HL-60 (cell line): Measurements from ENCODE around the gene SH3BP1.
"Not testable (repeated sequence)": the region's sequence is repeated elsewhere in the genome, so short reads cannot be mapped to it uniquely, and the experiment has no call there.

Experiments used
- DNase-seq, 2 experiments: peaks; one replicate each; pipeline ENCODE4 v3.0.0-alpha.2; 2010 to 2020; ENCODE audit warnings: low read depth in 1 of 2, low spot score in 1 of 2
- H3K27ac ChIP-seq: fragments of 250-450 bp; sonication (Bioruptor Pico); replicated peaks from 2 replicates; pipeline ENCODE4 v1.5.1; 2020; ENCODE audit warnings: mild to moderate bottlenecking, moderate library complexity
- H3K27me3 ChIP-seq: fragments of 250-450 bp; sonication (Bioruptor Pico); 2 replicates; pipeline ENCODE4 v1.5.1; 2021; ENCODE audit warnings: mild to moderate bottlenecking, moderate library complexity; ENCODE audit not compliant: insufficient read depth, poor library complexity, severe bottlenecking
- H3K4me3 ChIP-seq: replicated peaks from 2 replicates; pipeline ENCODE4 v1.5.1; 2011; ENCODE audit warnings: mild to moderate bottlenecking, control low read depth, low read length; ENCODE audit not compliant: insufficient read depth
- GABPA ChIP-seq: IDR thresholded peaks from 2 replicates; pipeline ENCODE4 v1.6.1; 2012; ENCODE audit warnings: low read depth
- POLR2AphosphoS5 ChIP-seq: IDR thresholded peaks from 2 replicates; pipeline ENCODE4 v1.6.1; 2012; ENCODE audit warnings: low read depth
- SPI1 ChIP-seq: IDR thresholded peaks from 2 replicates; pipeline ENCODE4 v1.6.1; 2012; ENCODE audit warnings: low read depth, mild to moderate bottlenecking, borderline replicate concordance
- TF ChIP-seq, protein P1 (sequence below): IDR thresholded peaks from 2 replicates; pipeline ENCODE4 v1.6.1; 2012; ENCODE audit warnings: low read depth; ENCODE audit not compliant: insufficient replicate concordance
- TF ChIP-seq, protein P2 (sequence below): IDR thresholded peaks from one replicate; pipeline ENCODE4 v1.5.1; 2011; ENCODE audit warnings: low read length, control low read depth, inconsistent platforms; ENCODE audit not compliant: insufficient read depth

The SH3BP1 gene

DNA sequence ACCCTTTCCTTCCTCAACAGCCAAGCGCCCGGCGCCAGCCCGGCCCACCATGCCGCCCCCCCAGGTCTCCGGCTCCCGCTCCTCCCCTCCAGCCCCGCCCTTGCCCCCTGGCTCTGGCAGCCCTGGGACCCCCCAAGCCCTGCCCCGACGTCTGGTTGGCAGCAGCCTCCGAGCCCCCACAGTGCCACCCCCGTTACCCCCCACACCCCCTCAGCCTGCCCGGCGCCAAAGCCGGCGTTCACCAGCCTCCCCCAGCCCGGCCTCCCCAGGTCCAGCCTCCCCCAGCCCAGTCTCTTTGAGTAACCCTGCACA, 15.7 kb downstream of the SH3BP1 start:
- no peak for TF ChIP-seq GABPA
- TF ChIP-seq SPI1 = no peak
- TF ChIP-seq, protein P1, sequence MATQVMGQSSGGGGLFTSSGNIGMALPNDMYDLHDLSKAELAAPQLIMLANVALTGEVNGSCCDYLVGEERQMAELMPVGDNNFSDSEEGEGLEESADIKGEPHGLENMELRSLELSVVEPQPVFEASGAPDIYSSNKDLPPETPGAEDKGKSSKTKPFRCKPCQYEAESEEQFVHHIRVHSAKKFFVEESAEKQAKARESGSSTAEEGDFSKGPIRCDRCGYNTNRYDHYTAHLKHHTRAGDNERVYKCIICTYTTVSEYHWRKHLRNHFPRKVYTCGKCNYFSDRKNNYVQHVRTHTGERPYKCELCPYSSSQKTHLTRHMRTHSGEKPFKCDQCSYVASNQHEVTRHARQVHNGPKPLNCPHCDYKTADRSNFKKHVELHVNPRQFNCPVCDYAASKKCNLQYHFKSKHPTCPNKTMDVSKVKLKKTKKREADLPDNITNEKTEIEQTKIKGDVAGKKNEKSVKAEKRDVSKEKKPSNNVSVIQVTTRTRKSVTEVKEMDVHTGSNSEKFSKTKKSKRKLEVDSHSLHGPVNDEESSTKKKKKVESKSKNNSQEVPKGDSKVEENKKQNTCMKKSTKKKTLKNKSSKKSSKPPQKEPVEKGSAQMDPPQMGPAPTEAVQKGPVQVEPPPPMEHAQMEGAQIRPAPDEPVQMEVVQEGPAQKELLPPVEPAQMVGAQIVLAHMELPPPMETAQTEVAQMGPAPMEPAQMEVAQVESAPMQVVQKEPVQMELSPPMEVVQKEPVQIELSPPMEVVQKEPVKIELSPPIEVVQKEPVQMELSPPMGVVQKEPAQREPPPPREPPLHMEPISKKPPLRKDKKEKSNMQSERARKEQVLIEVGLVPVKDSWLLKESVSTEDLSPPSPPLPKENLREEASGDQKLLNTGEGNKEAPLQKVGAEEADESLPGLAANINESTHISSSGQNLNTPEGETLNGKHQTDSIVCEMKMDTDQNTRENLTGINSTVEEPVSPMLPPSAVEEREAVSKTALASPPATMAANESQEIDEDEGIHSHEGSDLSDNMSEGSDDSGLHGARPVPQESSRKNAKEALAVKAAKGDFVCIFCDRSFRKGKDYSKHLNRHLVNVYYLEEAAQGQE = no peak
- TF ChIP-seq POLR2AphosphoS5 = no peak
- TF ChIP-seq, protein P2, sequence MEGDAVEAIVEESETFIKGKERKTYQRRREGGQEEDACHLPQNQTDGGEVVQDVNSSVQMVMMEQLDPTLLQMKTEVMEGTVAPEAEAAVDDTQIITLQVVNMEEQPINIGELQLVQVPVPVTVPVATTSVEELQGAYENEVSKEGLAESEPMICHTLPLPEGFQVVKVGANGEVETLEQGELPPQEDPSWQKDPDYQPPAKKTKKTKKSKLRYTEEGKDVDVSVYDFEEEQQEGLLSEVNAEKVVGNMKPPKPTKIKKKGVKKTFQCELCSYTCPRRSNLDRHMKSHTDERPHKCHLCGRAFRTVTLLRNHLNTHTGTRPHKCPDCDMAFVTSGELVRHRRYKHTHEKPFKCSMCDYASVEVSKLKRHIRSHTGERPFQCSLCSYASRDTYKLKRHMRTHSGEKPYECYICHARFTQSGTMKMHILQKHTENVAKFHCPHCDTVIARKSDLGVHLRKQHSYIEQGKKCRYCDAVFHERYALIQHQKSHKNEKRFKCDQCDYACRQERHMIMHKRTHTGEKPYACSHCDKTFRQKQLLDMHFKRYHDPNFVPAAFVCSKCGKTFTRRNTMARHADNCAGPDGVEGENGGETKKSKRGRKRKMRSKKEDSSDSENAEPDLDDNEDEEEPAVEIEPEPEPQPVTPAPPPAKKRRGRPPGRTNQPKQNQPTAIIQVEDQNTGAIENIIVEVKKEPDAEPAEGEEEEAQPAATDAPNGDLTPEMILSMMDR = no peak
- no peak for DNase-seq
- H3K27ac ChIP-seq = no peak overlapping the region
- no peak overlapping the region for H3K4me3 ChIP-seq
- no peaks in the 10 kb centered on the region for H3K27me3 ChIP-seq

DNA sequence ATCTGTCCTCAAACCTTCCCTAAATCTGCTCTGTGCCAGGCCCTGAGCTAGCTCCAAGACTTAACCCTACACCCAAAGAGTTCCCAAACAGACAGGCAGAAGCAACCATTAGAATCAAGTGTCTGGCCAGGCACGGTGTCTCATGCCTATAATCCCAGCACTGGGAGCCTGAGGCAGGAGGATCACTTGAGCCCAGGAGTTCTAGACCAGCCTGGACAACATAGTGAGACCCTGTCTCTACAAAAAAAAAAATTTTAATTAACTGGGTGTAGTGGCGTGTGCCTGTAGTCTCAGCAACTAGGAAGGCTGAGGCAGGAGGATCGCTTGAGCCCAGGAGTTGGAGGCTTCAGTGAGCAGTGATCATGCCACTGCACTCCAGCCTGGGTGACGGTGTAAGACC, 17.1 kb downstream of the SH3BP1 start:
- not testable (repeated sequence) for H3K27me3 ChIP-seq, H3K4me3 ChIP-seq, DNase-seq, H3K27ac ChIP-seq

DNA sequence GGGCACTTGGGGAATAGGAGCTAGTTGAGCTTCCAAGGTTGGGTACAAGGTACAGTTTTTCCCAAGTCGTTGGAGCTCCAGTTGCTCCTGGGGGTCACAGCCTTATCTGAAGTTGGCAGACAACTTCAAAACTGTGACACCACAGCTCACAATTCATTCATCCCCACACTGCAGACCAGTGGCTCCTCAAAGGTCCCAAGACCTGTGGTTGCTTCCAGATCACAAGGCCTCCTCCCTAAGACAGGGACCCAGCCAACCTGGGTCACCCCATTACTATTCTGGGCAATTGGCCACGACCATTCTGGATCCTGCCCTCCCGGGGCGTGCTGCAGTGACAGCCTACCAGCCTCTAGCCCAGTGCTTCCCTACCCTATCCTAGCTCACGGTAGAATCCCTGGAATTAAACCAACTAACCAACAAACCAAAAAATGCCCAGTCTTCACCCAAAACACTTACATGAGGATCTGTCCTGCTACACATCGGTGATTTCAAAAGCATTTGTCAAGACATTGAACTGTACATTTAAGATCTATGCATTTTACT, 18.2 kb downstream of the SH3BP1 start:
- H3K4me3 ChIP-seq = peak overlapping the region; percentile 54
- no peaks in the 10 kb centered on the region for H3K27me3 ChIP-seq
- TF ChIP-seq, protein P2 = no peak
- TF ChIP-seq SPI1 (no peak), POLR2AphosphoS5 (peak; percentile 60; the same call in 1 of the 2 replicates)
- TF ChIP-seq, protein P1 = no peak
- H3K27ac ChIP-seq = peak overlapping the region; percentile 62
- peak in 1 of 2 experiments; percentile 25 for DNase-seq

DNA sequence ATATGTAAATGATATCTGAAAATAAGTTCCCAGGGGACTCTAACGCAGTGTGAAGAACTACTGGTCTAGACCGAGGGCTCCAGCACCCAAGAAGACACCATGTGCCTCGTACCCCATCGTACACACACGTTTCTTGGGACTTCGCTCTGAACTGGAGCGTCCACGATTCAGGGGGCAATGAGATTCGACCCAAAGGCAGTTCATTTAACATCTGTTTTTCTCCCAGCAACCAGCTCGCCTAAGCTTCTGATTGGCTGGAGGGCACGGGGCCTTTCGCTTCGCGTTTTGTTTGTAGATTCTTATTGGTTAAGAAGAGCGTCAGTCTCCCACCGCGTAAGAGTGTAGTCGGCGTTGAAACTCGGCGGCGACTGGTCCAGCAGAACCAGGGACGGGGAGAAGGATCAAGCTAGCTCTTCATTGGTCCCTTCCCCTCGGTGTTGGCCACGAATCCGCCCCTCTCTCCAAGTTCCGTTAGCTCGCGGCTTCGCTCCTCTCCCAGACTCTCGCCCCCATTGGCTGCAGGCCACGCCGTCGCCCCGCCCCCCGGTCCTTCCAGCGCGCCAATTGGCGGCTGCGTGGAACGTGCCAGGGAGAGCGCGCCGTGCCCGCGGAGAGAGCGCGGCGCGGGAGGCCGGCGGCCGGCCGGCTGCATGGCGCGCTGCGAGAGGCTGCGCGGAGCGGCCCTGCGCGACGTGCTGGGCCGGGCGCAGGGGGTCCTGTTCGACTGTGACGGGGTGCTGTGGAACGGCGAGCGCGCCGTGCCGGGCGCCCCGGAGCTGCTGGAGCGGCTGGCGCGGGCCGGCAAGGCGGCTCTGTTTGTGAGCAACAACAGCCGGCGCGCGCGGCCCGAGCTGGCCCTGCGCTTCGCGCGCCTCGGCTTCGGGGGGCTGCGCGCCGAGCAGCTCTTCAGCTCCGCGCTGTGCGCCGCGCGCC, 18.9 kb downstream of the SH3BP1 start, which contains the start of gene PDXP:
TSS of gene PDXP (plus strand) at position 591 of the 933 bp plus-strand sequence. CDS start at position 651, 60 bp downstream.
- no peak for TF ChIP-seq POLR2AphosphoS5
- TF ChIP-seq, protein P2 = no peak
- no peak for TF ChIP-seq GABPA
- no peak for TF ChIP-seq SPI1
- TF ChIP-seq, protein P1 = no peak
- Histone ChIP-seq H3K4me3 (peak within 1 kb of the TSS; percentile 92), H3K27ac (peak within 1 kb of the TSS; percentile 62), H3K27me3 (no peaks in the 10 kb centered on the region)
- peak; percentile 100 for DNase-seq
